ENCODE data around the gene ZNF407. TPM values are rescaled to one million over a fixed set of nuclear protein-coding genes. Genes with fewer than 3 reads are reported as not detected.

The ZNF407 gene
- polyA plus RNA-seq, 3 donors from 2014 or later = 1.5 to 4.7 (median 1.5) TPM

GRCh38 chr18:75033516-75033915 is 435.8 kb downstream of the ZNF407 start:
- Mint-ChIP-seq H3K9me3 (no peaks in the 10 kb centered on the region), H3K27me3 (ENCODE audit: low read depth in 3 of 3) (peaks cover 0 to 3% (median 0%) of the 10 kb centered on the region in 3 donors), H3K4me1 (peaks cover 27 to 32% of the 10 kb centered on the region in 2 donors), H3K27ac (no peak overlapping the region), H3K4me3 (no peak overlapping the region), H3K36me3 (no peaks in the 10 kb centered on the region)
- no peak for DNase-seq

- H3K36me3 Mint-ChIP-seq = peaks cover 0 to 4% (median 0%) of the 10 kb centered on the region in 3 donors
- H3K4me3 Mint-ChIP-seq = no peak overlapping the region
- no peak overlapping the region for H3K27ac Mint-ChIP-seq
- H3K9me3 Mint-ChIP-seq = no peaks in the 10 kb centered on the region
- H3K27me3 Mint-ChIP-seq (ENCODE audit: low read depth in 3 of 3) = peaks cover 0 to 2% (median 0%) of the 10 kb centered on the region in 3 donors
- no peak for DNase-seq
- peaks cover 18 to 20% of the 10 kb centered on the region in 2 donors for H3K4me1 Mint-ChIP-seq
Measured at GRCh38 chr18:75034937-75035336, 437.3 kb downstream of the ZNF407 start.

- Mint-ChIP-seq H3K36me3 (peaks cover 0 to 4% (median 0%) of the 10 kb centered on the region in 3 donors), H3K4me3 (no peak overlapping the region), H3K9me3 (no peaks in the 10 kb centered on the region), H3K27me3 (ENCODE audit: low read depth in 3 of 3) (peaks cover 0 to 2% (median 0%) of the 10 kb centered on the region in 3 donors), H3K4me1 (peaks cover 9 to 10% of the 10 kb centered on the region in 2 donors), H3K27ac (peak overlapping the region in 1 of 6 donors; percentile 70)
- DNase-seq = no peak
Measured at GRCh38 chr18:75035928-75036327, 438.3 kb downstream of the ZNF407 start.

GRCh38 chr18:75036917-75037688 is 439.4 kb downstream of the ZNF407 start:
- Mint-ChIP-seq H3K4me1 (peaks cover 8 to 9% of the 10 kb centered on the region in 2 donors), H3K9me3 (no peaks in the 10 kb centered on the region), H3K4me3 (no peak overlapping the region), H3K36me3 (peaks cover 0 to 4% (median 0%) of the 10 kb centered on the region in 3 donors), H3K27ac (no peak overlapping the region), H3K27me3 (ENCODE audit: low read depth in 3 of 3) (peaks cover 0 to 4% (median 2%) of the 10 kb centered on the region in 3 donors)
- DNase-seq = no peak

GRCh38 chr18:75037689-75037955 is 440.0 kb downstream of the ZNF407 start:
- H3K27ac Mint-ChIP-seq = no peak overlapping the region

GRCh38 chr18:75041586-75041985 is 443.9 kb downstream of the ZNF407 start:
- H3K9me3 Mint-ChIP-seq = peaks cover 0 to 1% (median 0%) of the 10 kb centered on the region in 6 donors
- peaks cover 0 to 3% of the 10 kb centered on the region in 2 donors for H3K4me1 Mint-ChIP-seq
- H3K27ac Mint-ChIP-seq = no peak overlapping the region
- peaks cover 0 to 4% (median 2%) of the 10 kb centered on the region in 3 donors for H3K27me3 Mint-ChIP-seq (ENCODE audit: low read depth in 3 of 3)
- no peak overlapping the region for H3K4me3 Mint-ChIP-seq
- peaks cover 0 to 5% (median 3%) of the 10 kb centered on the region in 3 donors for H3K36me3 Mint-ChIP-seq
- DNase-seq = peak in 2 of 3 donors; percentile 2 to 9

More at GRCh38 chr18:75037689-75037955, 440.0 kb downstream of the ZNF407 start:
- Mint-ChIP-seq H3K9me3 (no peaks in the 10 kb centered on the region), H3K27me3 (ENCODE audit: low read depth in 3 of 3) (peaks cover 0 to 4% (median 2%) of the 10 kb centered on the region in 3 donors), H3K36me3 (peaks cover 0 to 4% (median 0%) of the 10 kb centered on the region in 3 donors), H3K4me3 (no peak overlapping the region), H3K4me1 (peaks cover 6 to 9% of the 10 kb centered on the region in 2 donors)
- DNase-seq = no peak

- H3K36me3 Mint-ChIP-seq = peaks cover 0 to 7% (median 3%) of the 10 kb centered on the region in 3 donors
- H3K27me3 Mint-ChIP-seq (ENCODE audit: low read depth in 3 of 3) = peaks cover 0 to 4% (median 0%) of the 10 kb centered on the region in 3 donors
- H3K9me3 Mint-ChIP-seq = peaks cover 0 to 1% (median 0%) of the 10 kb centered on the region in 6 donors
- peaks cover 0 to 3% of the 10 kb centered on the region in 2 donors for H3K4me1 Mint-ChIP-seq
- no peak for DNase-seq
- H3K4me3 Mint-ChIP-seq = no peak overlapping the region
- H3K27ac Mint-ChIP-seq = no peak overlapping the region
Measured at GRCh38 chr18:75043478-75043877, 445.8 kb downstream of the ZNF407 start.

GRCh38 chr18:75044296-75044695 is 446.6 kb downstream of the ZNF407 start:
- H3K4me1 Mint-ChIP-seq = peaks cover 0 to 3% of the 10 kb centered on the region in 2 donors
- H3K4me3 Mint-ChIP-seq = no peak overlapping the region
- DNase-seq = no peak
- no peak overlapping the region for H3K27ac Mint-ChIP-seq
- H3K9me3 Mint-ChIP-seq = peaks cover 0 to 1% (median 0%) of the 10 kb centered on the region in 6 donors
- H3K36me3 Mint-ChIP-seq = peaks cover 0 to 4% (median 3%) of the 10 kb centered on the region in 3 donors
- H3K27me3 Mint-ChIP-seq (ENCODE audit: low read depth in 3 of 3) = peaks cover 0 to 4% (median 0%) of the 10 kb centered on the region in 3 donors

- H3K4me3 Mint-ChIP-seq = no peak overlapping the region
- H3K27ac Mint-ChIP-seq = no peak overlapping the region
- peaks cover 0 to 4% (median 3%) of the 10 kb centered on the region in 3 donors for H3K36me3 Mint-ChIP-seq
- peaks cover 0 to 4% (median 0%) of the 10 kb centered on the region in 3 donors for H3K27me3 Mint-ChIP-seq (ENCODE audit: low read depth in 3 of 3)
- peaks cover 0 to 1% (median 0%) of the 10 kb centered on the region in 6 donors for H3K9me3 Mint-ChIP-seq
- DNase-seq = no peak
- H3K4me1 Mint-ChIP-seq = peaks cover 0 to 3% of the 10 kb centered on the region in 2 donors
Measured at GRCh38 chr18:75044791-75045190, 447.1 kb downstream of the ZNF407 start.

GRCh38 chr18:75045272-75045671 is 447.6 kb downstream of the ZNF407 start:
- H3K9me3 Mint-ChIP-seq = peaks cover 0 to 1% (median 0%) of the 10 kb centered on the region in 6 donors
- H3K4me1 Mint-ChIP-seq = peaks cover 0 to 3% of the 10 kb centered on the region in 2 donors
- peaks cover 0 to 4% (median 0%) of the 10 kb centered on the region in 3 donors for H3K27me3 Mint-ChIP-seq (ENCODE audit: low read depth in 3 of 3)
- no peak for DNase-seq
- peaks cover 0 to 4% (median 3%) of the 10 kb centered on the region in 3 donors for H3K36me3 Mint-ChIP-seq
- no peak overlapping the region for H3K4me3 Mint-ChIP-seq
- H3K27ac Mint-ChIP-seq = no peak overlapping the region

- peaks cover 0 to 1% (median 0%) of the 10 kb centered on the region in 6 donors for H3K9me3 Mint-ChIP-seq
- H3K4me3 Mint-ChIP-seq = no peak overlapping the region
- H3K36me3 Mint-ChIP-seq = peaks cover 0 to 4% (median 3%) of the 10 kb centered on the region in 3 donors
- H3K27me3 Mint-ChIP-seq (ENCODE audit: low read depth in 3 of 3) = peaks cover 0 to 2% (median 0%) of the 10 kb centered on the region in 3 donors
- no peaks in the 10 kb centered on the region for H3K4me1 Mint-ChIP-seq
- DNase-seq = no peak
- peak overlapping the region in 1 of 6 donors; percentile 25 for H3K27ac Mint-ChIP-seq
Measured at GRCh38 chr18:75047240-75047961, 449.7 kb downstream of the ZNF407 start.

GRCh38 chr18:75048776-75049454 is 451.2 kb downstream of the ZNF407 start:
- peaks cover 0 to 2% (median 0%) of the 10 kb centered on the region in 3 donors for H3K27me3 Mint-ChIP-seq (ENCODE audit: low read depth in 3 of 3)
- no peak overlapping the region for H3K4me3 Mint-ChIP-seq
- no peak overlapping the region for H3K27ac Mint-ChIP-seq
- H3K36me3 Mint-ChIP-seq = peaks cover 0 to 4% (median 3%) of the 10 kb centered on the region in 3 donors
- no peaks in the 10 kb centered on the region for H3K9me3 Mint-ChIP-seq
- no peaks in the 10 kb centered on the region for H3K4me1 Mint-ChIP-seq
- DNase-seq = no peak

GRCh38 chr18:75049455-75049789 is 451.8 kb downstream of the ZNF407 start:
- Mint-ChIP-seq H3K36me3 (peaks cover 0 to 4% (median 3%) of the 10 kb centered on the region in 3 donors), H3K27me3 (ENCODE audit: low read depth in 3 of 3) (peaks cover 0 to 2% (median 0%) of the 10 kb centered on the region in 3 donors), H3K4me1 (no peaks in the 10 kb centered on the region), H3K9me3 (no peaks in the 10 kb centered on the region), H3K27ac (no peak overlapping the region), H3K4me3 (no peak overlapping the region)
- DNase-seq = no peak
